Natural killer cell (primary cell): Measurements from ENCODE around the gene PTPRN2. TPM values are rescaled to one million over a fixed set of nuclear protein-coding genes. Genes with fewer than 3 reads are reported as not detected.

Experiments used
- ATAC-seq, 3 donors: fragments of 150-1000 bp in 2 of 3; fragments of 200-7000 bp in 1 of 3; cut with Tn5 transposase; 1 replicate in 1 of 3; 2 replicates in 2 of 3; pipeline ENCODE4 v1.10.0; 2021; ENCODE audit warnings: mild to moderate bottlenecking in 2 of 3, moderate library complexity in 2 of 3
- DNase-seq, 2 donors: peaks; one replicate each; pipeline versions ENCODE4 v3.0.0 to v3.0.0-alpha.2; 2013 to 2021; ENCODE audit warnings: mixed read lengths in 1 of 2
- H3K27ac ChIP-seq: one replicate; pipeline ENCODE4 v1.5.1; 2013; ENCODE audit warnings: mild to moderate bottlenecking, low read length
- H3K27me3 ChIP-seq: one replicate; pipeline ENCODE4 v1.6.1; 2013; ENCODE audit warnings: low read length; ENCODE audit not compliant: control insufficient read depth, insufficient read depth
- H3K36me3 ChIP-seq: one replicate; pipeline ENCODE4 v1.6.1; 2013; ENCODE audit warnings: low read length; ENCODE audit not compliant: control insufficient read depth, insufficient read depth
- H3K4me1 ChIP-seq: one replicate; pipeline ENCODE4 v1.6.1; 2013; ENCODE audit warnings: low read length; ENCODE audit not compliant: control insufficient read depth, insufficient read depth
- H3K4me3 ChIP-seq: one replicate; pipeline ENCODE4 v1.5.1; 2013; ENCODE audit warnings: low read length
- H3K9me3 ChIP-seq: one replicate; pipeline ENCODE4 v1.6.1; 2013; ENCODE audit warnings: low read length; ENCODE audit not compliant: control insufficient read depth, insufficient read depth
- H3K27ac Mint-ChIP-seq, 2 donors: one replicate each; pipeline ENCODE4 v1.8.0; 2022; ENCODE audit warnings: mild to moderate bottlenecking in 2 of 2, mixed read lengths in 2 of 2, moderate library complexity in 1 of 2
- H3K27me3 Mint-ChIP-seq, 2 donors: one replicate each; pipeline ENCODE4 v1.8.0; 2022; ENCODE audit warnings: low read depth in 2 of 2, mixed read lengths in 2 of 2
- H3K36me3 Mint-ChIP-seq: one replicate; pipeline ENCODE4 v1.8.0; 2022; ENCODE audit warnings: mixed read lengths
- H3K4me1 Mint-ChIP-seq, 2 donors: one replicate each; pipeline ENCODE4 v1.8.0; 2022; ENCODE audit warnings: mixed read lengths in 2 of 2
- H3K4me3 Mint-ChIP-seq: one replicate; pipeline ENCODE4 v1.8.0; 2022; ENCODE audit warnings: mild to moderate bottlenecking, moderate library complexity, mixed read lengths
- H3K9me3 Mint-ChIP-seq, 2 donors: one replicate each; pipeline ENCODE4 v1.8.0; 2022; ENCODE audit warnings: mixed read lengths in 2 of 2
- WGBS: methylation state at CpG from one replicate; pipeline ENCODE4 v1.1.7; 2013; ENCODE audit warnings: missing lambda C conversion rate; ENCODE audit not compliant: insufficient coverage; 5-methylcytosine and 5-hydroxymethylcytosine counted together
- intact Hi-C: fragments of 100-400 bp; cut with micrococcal nuclease; formaldehyde crosslinking; loops from one replicate; pipeline ENCODE4 v1.14.2; 2022
- total RNA-seq, 4 donors: library from RNA; stranded (reverse); fragments of 120-200 nt in 1 of 4; gene quantifications; one replicate each; pipeline versions ENCODE4 v1.2.3 to v1.2.4, GENCODE V29; 2013 to 2022
- TF ChIP-seq, protein P1 (sequence below): fragments of 200-600 bp; IDR thresholded peaks from one replicate; pipeline ENCODE4 v1.8.0; 2022; ENCODE audit warnings: antibody characterized with exemption

Gene PTPRN2
- total RNA-seq, 3 donors from 2014 or later (not counting 1 experiment from before 2014, with no cell fraction given): 1.3 to 2.5 (median 1.9) TPM

DNA sequence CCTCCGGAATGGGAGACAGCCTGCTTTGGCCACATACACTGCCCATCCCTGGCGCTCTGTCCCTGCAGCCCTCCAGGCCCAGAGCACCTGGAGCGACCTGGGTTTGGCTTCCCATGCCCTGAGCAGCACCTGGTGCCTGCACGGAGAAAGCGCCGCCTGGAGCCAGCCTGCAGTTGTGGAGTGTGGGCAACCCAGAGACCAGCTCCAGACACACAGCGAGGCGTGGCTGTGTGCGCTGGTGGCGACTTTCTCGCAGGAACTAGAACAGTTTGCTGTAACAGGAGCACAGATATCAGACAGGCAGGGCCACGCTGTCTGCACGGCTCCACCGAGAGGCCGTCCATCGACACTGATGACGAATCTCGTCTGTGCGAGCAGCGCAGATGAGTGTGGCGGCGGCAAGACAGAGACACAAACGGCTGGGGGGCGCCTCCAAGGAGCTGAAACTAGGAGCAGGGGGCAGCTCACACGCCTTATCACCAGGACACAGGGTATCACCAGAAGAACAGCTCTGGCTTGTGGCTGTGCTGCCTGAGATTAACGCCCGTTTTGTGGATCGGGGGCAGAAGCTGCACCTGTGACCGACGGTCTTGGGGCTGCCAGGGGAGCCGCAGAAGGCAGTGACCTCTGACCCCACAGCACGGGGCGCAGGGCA is 975.5 kb downstream of the PTPRN2 start:
- Mint-ChIP-seq H3K36me3 (no peaks in the 10 kb centered on the region), H3K4me3 (peak overlapping the region; percentile 90), H3K4me1 (peaks cover 7 to 26% of the 10 kb centered on the region in 2 donors), H3K27me3 (no peaks in the 10 kb centered on the region), H3K27ac (peak overlapping the region; percentile 64 to 86), H3K9me3 (no peaks in the 10 kb centered on the region)
- 83% methylated on average over 33 of the region's 33 CpGs for WGBS
- Histone ChIP-seq H3K9me3 (peaks cover 4% of the 10 kb centered on the region), H3K36me3 (no peaks in the 10 kb centered on the region), H3K4me3 (peak overlapping the region; percentile 41), H3K4me1 (peaks cover 21% of the 10 kb centered on the region), H3K27me3 (no peaks in the 10 kb centered on the region), H3K27ac (peak overlapping the region; percentile 15)
- intact Hi-C loops: no loop called here
- TF ChIP-seq, protein P1, sequence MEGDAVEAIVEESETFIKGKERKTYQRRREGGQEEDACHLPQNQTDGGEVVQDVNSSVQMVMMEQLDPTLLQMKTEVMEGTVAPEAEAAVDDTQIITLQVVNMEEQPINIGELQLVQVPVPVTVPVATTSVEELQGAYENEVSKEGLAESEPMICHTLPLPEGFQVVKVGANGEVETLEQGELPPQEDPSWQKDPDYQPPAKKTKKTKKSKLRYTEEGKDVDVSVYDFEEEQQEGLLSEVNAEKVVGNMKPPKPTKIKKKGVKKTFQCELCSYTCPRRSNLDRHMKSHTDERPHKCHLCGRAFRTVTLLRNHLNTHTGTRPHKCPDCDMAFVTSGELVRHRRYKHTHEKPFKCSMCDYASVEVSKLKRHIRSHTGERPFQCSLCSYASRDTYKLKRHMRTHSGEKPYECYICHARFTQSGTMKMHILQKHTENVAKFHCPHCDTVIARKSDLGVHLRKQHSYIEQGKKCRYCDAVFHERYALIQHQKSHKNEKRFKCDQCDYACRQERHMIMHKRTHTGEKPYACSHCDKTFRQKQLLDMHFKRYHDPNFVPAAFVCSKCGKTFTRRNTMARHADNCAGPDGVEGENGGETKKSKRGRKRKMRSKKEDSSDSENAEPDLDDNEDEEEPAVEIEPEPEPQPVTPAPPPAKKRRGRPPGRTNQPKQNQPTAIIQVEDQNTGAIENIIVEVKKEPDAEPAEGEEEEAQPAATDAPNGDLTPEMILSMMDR: no peak
- ATAC-seq (no peak), DNase-seq (peak in 1 of 2 donors; percentile 31)

DNA sequence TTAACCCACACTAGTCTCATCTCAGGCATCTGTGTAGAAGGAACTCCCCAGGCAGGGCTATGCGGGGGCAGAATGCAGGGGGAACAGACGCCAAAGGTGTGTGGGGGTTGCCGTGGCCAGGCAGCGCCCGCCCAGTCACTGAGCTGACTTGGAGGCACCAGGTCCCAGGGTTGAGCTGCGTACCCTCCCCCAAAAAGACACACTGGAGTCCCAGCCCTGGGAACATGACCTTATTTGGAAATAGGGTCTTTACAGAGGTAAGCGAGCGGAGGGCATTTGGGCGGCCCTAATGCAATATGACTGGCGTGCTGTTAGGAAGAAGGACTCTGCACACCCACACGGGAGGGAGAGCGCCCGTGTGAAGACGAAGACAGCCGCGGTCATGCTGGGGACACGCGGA is 976.3 kb downstream of the PTPRN2 start:
- H3K4me1 Mint-ChIP-seq: peaks cover 7 to 26% of the 10 kb centered on the region in 2 donors
- Histone ChIP-seq H3K36me3 (no peaks in the 10 kb centered on the region), H3K27ac (no peak overlapping the region), H3K9me3 (peaks cover 4% of the 10 kb centered on the region), H3K4me3 (no peak overlapping the region), H3K27me3 (no peaks in the 10 kb centered on the region), H3K4me1 (peaks cover 21% of the 10 kb centered on the region)
- intact Hi-C loops: no loop called here
- ATAC-seq (no peak), DNase-seq (no peak)
- 93% methylated on average over 18 of the region's 18 CpGs for WGBS
- H3K4me3 Mint-ChIP-seq: peak overlapping the region; percentile 75
- no peaks in the 10 kb centered on the region for H3K9me3 Mint-ChIP-seq
- TF ChIP-seq, protein P1: no peak
- no peaks in the 10 kb centered on the region for H3K27me3 Mint-ChIP-seq
- H3K27ac Mint-ChIP-seq: peak overlapping the region in 1 of 2 donors; percentile 77
- H3K36me3 Mint-ChIP-seq: no peaks in the 10 kb centered on the region

DNA sequence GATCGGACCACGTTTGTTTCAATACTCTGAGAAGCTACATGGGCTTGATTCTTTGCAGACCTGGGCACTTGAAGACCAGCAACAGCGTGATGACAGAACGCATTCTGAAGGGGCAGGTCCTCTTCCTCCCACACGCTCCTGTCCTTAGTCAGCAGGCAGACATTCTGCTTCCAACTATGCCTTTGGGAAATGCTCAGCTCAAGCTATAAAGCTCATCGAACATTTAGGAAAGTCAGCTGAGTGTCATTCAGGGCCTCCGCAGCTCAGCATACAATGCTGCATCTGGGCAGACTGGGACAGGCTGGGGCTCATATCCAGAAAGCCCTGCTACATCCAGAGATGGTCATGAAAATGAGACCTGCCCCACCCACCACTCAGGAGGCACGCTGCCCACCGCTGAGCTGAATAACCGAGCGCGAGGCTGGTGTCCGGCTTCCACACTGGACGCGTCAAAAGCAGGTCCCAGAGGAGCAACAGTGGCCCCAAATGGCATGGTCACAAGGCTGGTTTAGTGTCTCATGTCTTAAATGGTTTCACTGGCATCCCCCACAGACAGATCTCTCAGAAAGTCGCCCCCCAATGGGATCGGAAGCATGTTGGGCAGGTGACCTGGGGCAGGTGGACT is 976.8 kb downstream of the PTPRN2 start:
- H3K27me3 ChIP-seq: no peaks in the 10 kb centered on the region
- H3K4me3 ChIP-seq: no peak overlapping the region
- DNase-seq (no peak), ATAC-seq (no peak)
- peaks cover 21% of the 10 kb centered on the region for H3K4me1 ChIP-seq
- WGBS: 93% methylated on average over 17 of the region's 17 CpGs
- TF ChIP-seq, protein P1: no peak
- Mint-ChIP-seq H3K27me3 (no peaks in the 10 kb centered on the region), H3K4me3 (peak overlapping the region; percentile 75), H3K9me3 (no peaks in the 10 kb centered on the region), H3K36me3 (no peaks in the 10 kb centered on the region), H3K4me1 (peaks cover 7 to 26% of the 10 kb centered on the region in 2 donors), H3K27ac (peak overlapping the region in 1 of 2 donors; percentile 77)
- H3K27ac ChIP-seq: no peak overlapping the region
- no peaks in the 10 kb centered on the region for H3K36me3 ChIP-seq
- H3K9me3 ChIP-seq: peaks cover 4% of the 10 kb centered on the region
- intact Hi-C loops: no loop called here
